ENCODE results near the gene SLC17A9.

The SLC17A9 gene

DNA sequence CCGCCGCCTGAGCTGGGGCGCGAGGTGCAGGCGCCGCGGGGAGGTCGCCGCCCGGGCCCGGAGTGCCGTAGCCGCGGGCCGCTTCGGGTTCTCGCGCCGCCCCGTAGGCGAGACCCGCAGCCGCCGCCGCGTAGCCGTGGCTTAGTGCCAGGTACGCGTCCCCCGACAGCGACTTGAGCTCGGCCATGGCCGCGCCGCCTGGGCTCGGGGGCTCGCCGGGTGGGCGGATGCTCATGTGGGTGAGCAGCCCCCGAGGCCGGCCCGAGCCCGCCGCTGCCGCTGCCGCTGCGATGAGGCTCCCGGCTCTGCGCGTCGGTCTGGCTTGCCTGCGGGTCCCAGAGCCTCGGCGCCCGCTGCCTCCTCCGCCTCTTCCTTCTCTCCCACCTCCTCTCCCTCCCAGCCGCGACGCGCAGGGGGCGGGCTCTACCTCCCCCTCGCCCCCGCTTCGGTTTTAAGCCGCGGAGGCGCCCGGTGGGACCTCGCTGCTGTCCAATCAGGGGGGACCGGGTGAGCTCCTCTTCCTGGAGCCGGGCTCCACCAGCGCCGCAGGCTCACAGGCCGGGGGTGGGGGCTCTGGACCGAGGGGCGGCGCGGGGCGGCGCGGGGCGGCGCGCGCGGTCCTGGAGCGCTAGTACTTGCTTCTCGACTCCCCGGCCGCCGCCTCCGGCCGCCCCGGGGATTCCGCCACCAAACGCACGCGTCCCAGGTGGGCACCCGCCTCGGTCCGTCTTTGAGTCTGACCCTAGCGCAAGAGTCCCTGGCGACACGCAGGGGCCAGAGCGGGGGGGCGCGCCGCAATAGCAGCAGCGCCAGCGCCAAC lies 54.2 kb downstream of the SLC17A9 start, which contains the start of gene BHLHE23:
BHLHE23 (minus strand) TSS at position 425 of the 820 bp plus-strand sequence; CDS start at position 235, 190 bp downstream.
- DNase-seq, result no peak

DNA sequence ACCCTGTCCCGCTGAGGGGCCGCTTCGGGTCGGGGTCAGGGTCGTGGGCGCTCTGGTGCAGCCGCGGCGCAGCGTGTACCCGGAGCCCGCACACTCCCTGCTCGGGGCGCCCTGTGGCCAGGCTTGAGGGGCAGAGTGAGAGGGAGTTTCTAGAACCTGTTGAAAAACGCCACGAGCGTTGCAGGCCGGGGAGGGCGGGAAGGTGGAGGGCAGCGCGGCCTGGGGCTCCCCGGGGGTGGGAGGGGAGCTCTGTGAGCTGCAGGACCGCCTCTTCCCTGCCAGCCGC lies 54.8 kb downstream of the SLC17A9 start:
- no peak for DNase-seq

DNA sequence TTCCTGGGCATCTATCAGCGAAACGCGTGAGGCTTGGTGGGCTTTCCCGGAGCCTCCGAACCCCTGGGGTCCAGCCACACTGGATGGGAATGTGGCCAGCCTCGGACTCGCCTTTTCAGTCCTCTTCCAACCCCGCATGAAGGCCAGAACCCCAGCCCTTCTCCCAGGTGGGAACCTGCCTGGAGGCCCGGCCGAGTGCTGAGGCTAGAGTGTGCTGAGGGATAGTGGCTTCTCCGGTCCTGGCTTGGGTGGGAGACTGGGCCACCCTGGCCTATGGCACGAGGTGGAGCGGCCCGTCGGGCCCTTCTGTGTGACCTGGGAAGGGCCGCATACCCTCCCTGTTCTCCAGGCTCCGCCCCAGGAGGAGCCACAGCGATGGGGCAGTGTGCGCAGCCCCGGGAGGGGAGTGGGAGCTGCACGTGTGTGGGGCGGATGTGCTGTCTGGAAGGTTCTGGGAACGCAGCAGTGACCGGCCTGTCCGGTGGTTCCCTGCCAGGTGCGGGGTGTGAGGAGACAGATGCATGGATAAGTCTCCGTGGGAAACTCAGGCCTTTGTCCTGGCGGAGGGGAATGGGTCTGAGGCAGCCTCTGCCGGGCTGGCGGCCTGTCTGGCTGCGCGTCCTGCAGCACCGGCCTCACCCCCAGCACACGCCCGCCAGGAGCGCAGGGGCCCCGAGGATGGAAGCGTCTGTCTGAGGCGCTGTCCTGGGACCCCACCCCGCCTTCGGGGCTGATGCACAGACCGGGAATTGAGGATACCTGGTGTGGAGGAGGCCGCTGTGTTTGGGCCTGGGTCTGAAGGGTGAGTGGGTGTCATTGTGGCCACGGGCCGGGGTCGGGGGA lies 55.4 kb downstream of the SLC17A9 start:
- DNase-seq, result no peak

DNA sequence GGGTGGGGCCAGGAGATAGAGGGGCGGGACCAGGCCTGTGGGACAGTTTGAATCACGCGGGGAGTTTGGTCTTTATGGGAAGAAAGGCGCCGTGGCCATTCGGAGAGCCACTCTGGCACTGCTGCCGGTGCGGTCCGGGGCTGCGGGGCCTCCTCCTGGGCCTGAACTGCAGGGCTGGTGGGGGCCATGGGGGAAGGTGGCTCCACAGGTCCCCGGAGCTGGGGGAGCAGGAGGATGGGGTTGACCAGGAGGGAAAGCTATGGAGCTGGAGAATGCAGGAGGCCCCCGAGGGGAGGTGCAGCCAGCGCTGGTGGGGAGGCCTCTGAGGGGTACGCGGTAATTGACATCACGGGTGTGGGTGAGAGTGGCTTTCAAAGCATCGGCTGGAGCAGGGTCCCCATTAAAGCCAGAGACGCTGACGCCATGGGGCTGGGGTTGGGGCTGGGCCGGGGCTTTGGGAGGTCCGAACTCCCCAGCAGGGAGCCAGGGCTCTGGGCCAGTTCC lies 56.1 kb downstream of the SLC17A9 start:
- no peak for DNase-seq

- DNase-seq, result peak; percentile 74
These were observed 56.8 kb downstream of the SLC17A9 start for GRCh38 chr20:63009045-63009961.

DNA sequence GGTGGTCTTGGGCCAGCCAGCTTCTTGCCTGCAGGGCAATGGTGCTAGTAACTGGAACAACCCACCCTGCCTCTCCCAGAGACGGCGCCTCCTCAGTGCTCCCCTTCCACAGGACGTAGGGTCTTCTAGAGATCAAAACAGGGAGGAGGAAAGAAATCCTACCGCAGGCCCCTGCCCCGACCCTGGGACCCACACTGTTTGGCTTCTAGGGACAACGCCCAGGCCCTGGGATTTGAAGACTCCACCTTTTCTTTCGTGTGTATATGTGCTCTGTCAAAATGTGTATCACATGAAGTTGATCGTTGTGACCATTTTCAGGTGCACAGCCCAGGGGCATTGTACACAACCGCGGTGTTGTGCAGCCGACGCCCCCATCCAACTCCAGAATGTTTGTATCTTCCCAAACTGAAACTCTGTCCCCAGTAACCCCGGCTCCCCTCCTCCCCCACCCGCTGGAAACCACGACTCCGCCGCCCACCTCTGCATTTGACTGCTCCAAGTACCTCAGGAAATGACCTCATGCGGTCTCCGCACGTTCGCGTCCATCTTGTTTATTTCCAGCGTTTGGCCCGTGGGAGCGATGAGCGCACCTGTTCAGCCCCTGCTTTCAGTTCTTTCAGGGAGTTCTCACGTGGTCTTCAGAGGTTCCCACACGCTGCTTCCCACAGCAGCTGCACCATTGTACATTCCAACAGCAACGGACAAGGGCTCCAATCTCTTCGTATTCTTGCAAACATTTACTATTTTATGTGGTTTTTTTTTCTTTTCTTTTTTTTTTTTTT lies 57.7 kb downstream of the SLC17A9 start:
- peak; percentile 44 for DNase-seq

- DNase-seq, result peak; percentile 34
These were observed 59.3 kb downstream of the SLC17A9 start for GRCh38 chr20:63011798-63012197.

- no peak for DNase-seq
These were observed 60.7 kb downstream of the SLC17A9 start for GRCh38 chr20:63013207-63013606.

GRCh38 chr20:63014287-63014686 lies 61.8 kb downstream of the SLC17A9 start:
- DNase-seq, result no peak

- DNase-seq, result no peak
These were observed 62.2 kb downstream of the SLC17A9 start for GRCh38 chr20:63014710-63015109.

DNA sequence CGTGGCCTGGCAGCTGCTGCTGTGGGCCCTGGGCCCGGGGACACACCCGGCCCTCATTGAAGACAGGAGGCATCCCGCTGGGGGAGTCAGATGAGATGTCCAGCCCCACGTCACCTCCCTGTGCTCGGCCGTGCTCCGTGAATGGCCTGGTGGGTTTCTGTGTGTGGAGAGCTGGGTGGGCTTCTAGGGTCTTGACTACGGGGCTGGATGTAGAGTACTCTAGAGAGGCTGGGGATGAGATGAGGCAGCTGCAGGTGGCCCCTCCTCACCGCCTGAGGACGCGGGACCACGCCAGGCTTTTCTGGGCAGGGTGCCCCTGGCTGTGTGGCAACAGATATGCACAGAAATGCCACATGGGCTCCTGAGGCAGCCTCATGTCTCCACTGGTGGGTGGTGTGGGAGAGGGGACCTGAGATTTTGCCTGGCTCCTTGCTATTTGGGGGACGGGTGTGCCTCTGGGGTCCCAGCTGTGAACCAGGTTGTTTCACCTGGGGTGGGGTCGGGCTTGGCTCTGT lies 62.7 kb downstream of the SLC17A9 start:
- DNase-seq, result no peak

- no peak for DNase-seq
These were observed 63.3 kb downstream of the SLC17A9 start for GRCh38 chr20:63015662-63016361.

- no peak for DNase-seq
These were observed 64.1 kb downstream of the SLC17A9 start for GRCh38 chr20:63016514-63017075.

- no peak for DNase-seq
These were observed 64.7 kb downstream of the SLC17A9 start for GRCh38 chr20:63017076-63017825.

DNA sequence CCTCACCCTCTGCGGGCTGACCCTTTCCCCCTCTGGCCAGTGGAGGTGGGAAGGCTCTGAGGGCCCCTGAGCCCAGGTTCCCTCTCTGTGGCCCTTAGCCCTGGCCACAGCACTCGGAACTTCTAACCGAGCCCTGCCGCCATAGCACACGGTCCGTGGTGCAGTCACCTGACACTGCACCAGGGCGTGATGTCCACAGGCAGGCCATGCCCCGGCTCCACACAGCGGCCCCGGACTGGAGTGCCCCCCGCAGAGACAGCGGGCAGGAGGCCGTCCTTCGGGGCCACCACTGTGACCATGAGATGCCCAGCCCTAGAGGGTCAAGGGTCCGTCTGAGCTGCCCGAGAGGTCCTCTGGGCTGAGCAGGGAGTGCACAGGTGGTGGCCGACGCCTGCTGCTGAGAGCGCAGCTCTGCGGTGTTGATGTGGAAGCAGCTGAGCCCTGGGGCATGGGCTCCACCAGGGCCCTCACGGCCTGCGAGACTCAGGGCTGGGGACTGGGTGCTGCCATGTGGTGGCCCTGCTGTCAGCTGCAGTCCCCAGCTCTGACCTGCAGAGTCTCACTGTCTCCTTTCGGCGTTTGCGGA lies 65.4 kb downstream of the SLC17A9 start:
- DNase-seq, result no peak

Data from DMS53 (cell line).